Neural progenitor cell (in vitro differentiated cells): ENCODE data around the gene SCAPER. TPM values are rescaled to one million over a fixed set of nuclear protein-coding genes. Genes with fewer than 3 reads are reported as not detected.

Experiments used
- DNase-seq: peaks from one replicate; pipeline ENCODE4 v3.0.0-alpha.2; 2016; ENCODE audit warnings: low spot score
- H2AFZ ChIP-seq: fragments of 200-600 bp; sonication (generic); replicated peaks from 2 replicates; pipeline ENCODE4 v1.6.1; 2016; ENCODE audit warnings: antibody characterized with exemption
- H3F3A ChIP-seq: fragments of 200-600 bp; sonication (generic); 2 replicates; pipeline ENCODE4 v1.6.1; 2016; ENCODE audit warnings: antibody characterized with exemption, low read depth
- H3K27ac ChIP-seq: fragments of 200-600 bp; sonication (generic); 2 replicates; pipeline ENCODE4 v1.5.1; 2016; ENCODE audit warnings: mild to moderate bottlenecking
- H3K27me3 ChIP-seq: fragments of 200-600 bp; sonication (generic); 2 replicates; pipeline ENCODE4 v1.6.1; 2016; ENCODE audit warnings: mild to moderate bottlenecking, moderate library complexity
- H3K36me3 ChIP-seq: fragments of 200-600 bp; sonication (generic); 2 replicates; pipeline ENCODE4 v1.5.1; 2016
- H3K4me1 ChIP-seq: fragments of 200-600 bp; sonication (generic); 2 replicates; pipeline ENCODE4 v1.6.1; 2016; ENCODE audit warnings: mixed run types
- H3K4me2 ChIP-seq: fragments of 200-600 bp; sonication (generic); 2 replicates; pipeline ENCODE4 v1.6.1; 2016
- H3K4me3 ChIP-seq: fragments of 200-600 bp; sonication (generic); 2 replicates; pipeline ENCODE4 v1.5.1; 2016
- H3K79me2 ChIP-seq: fragments of 200-600 bp; sonication (generic); 2 replicates; pipeline ENCODE4 v1.6.1; 2016; ENCODE audit warnings: low read depth
- H3K9ac ChIP-seq: fragments of 200-600 bp; sonication (generic); 2 replicates; pipeline ENCODE4 v1.6.1; 2016
- H3K9me3 ChIP-seq: fragments of 200-600 bp; sonication (generic); 2 replicates; pipeline ENCODE4 v1.5.1; 2016; ENCODE audit warnings: low read depth
- H4K20me1 ChIP-seq: fragments of 200-600 bp; sonication (generic); 2 replicates; pipeline ENCODE4 v1.6.1; 2016; ENCODE audit warnings: low read depth
- H3K27ac Mint-ChIP-seq: 3 replicates; pipeline ENCODE4 v1.8.0; 2021; ENCODE audit warnings: mixed read lengths
- H3K27me3 Mint-ChIP-seq: 2 replicates; pipeline ENCODE4 v1.8.0; 2022; ENCODE audit warnings: low read depth, mild to moderate bottlenecking, inconsistent platforms, moderate library complexity, mixed read lengths; ENCODE audit not compliant: insufficient read depth
- H3K36me3 Mint-ChIP-seq: 3 replicates; pipeline ENCODE4 v1.8.0; 2021; ENCODE audit warnings: mixed read lengths
- H3K4me1 Mint-ChIP-seq: 3 replicates; pipeline ENCODE4 v1.8.0; 2021; ENCODE audit warnings: mixed read lengths
- H3K4me3 Mint-ChIP-seq: 3 replicates; pipeline ENCODE4 v1.8.0; 2021; ENCODE audit warnings: mild to moderate bottlenecking, moderate library complexity, mixed read lengths
- H3K9me3 Mint-ChIP-seq: 3 replicates; pipeline ENCODE4 v1.8.0; 2020; ENCODE audit warnings: mixed read lengths
- EZH2 ChIP-seq: fragments of 200-600 bp; sonication (generic); IDR thresholded peaks from 2 replicates; pipeline ENCODE4 v1.6.1; 2017; ENCODE audit warnings: antibody characterized with exemption, mild to moderate bottlenecking, moderate library complexity
- EZH2phosphoT487 ChIP-seq: fragments of 200-600 bp; sonication (generic); IDR thresholded peaks from 2 replicates; pipeline ENCODE4 v1.6.1; 2017; ENCODE audit warnings: antibody characterized with exemption
- total RNA-seq: library from RNA; depleted of rRNA; stranded (reverse); fragments of >200 nt; gene quantifications from 2 replicates; pipeline ENCODE4 v1.2.3, GENCODE V29; 2015; ENCODE audit warnings: low replicate concordance
- TF ChIP-seq, protein P1 (sequence below): fragments of 200-600 bp; sonication (generic); IDR thresholded peaks from 2 replicates; pipeline ENCODE4 v1.5.1; 2017; ENCODE audit warnings: antibody characterized with exemption, mild to moderate bottlenecking

The SCAPER gene
- total RNA-seq, 1 donor from 2014 or later: 20.4 TPM

GRCh38 chr15:76644646-76645045 lies 260.5 kb downstream of the SCAPER start:
- no peak overlapping the region for H3K4me3 Mint-ChIP-seq
- H2AFZ ChIP-seq: no peak overlapping the region
- TF ChIP-seq, protein P1, sequence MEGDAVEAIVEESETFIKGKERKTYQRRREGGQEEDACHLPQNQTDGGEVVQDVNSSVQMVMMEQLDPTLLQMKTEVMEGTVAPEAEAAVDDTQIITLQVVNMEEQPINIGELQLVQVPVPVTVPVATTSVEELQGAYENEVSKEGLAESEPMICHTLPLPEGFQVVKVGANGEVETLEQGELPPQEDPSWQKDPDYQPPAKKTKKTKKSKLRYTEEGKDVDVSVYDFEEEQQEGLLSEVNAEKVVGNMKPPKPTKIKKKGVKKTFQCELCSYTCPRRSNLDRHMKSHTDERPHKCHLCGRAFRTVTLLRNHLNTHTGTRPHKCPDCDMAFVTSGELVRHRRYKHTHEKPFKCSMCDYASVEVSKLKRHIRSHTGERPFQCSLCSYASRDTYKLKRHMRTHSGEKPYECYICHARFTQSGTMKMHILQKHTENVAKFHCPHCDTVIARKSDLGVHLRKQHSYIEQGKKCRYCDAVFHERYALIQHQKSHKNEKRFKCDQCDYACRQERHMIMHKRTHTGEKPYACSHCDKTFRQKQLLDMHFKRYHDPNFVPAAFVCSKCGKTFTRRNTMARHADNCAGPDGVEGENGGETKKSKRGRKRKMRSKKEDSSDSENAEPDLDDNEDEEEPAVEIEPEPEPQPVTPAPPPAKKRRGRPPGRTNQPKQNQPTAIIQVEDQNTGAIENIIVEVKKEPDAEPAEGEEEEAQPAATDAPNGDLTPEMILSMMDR: no peak
- TF ChIP-seq EZH2phosphoT487 (no peak), EZH2 (no peak)
- no peak overlapping the region for H3K9ac ChIP-seq
- H3K79me2 ChIP-seq: no peaks in the 10 kb centered on the region
- H3K27ac ChIP-seq: no peak overlapping the region
- H4K20me1 ChIP-seq: no peaks in the 10 kb centered on the region
- no peaks in the 10 kb centered on the region for H3K9me3 ChIP-seq
- H3K4me1 ChIP-seq: peaks cover 9% of the 10 kb centered on the region
- no peak overlapping the region for H3K4me3 ChIP-seq
- H3K27ac Mint-ChIP-seq: no peak overlapping the region
- H3K4me2 ChIP-seq: no peak overlapping the region
- no peaks in the 10 kb centered on the region for H3K9me3 Mint-ChIP-seq
- no peaks in the 10 kb centered on the region for H3K4me1 Mint-ChIP-seq
- H3K27me3 ChIP-seq: no peaks in the 10 kb centered on the region
- H3K36me3 Mint-ChIP-seq: peaks cover 4% of the 10 kb centered on the region
- H3F3A ChIP-seq: no peaks in the 10 kb centered on the region
- no peak for DNase-seq
- no peaks in the 10 kb centered on the region for H3K27me3 Mint-ChIP-seq
- no peaks in the 10 kb centered on the region for H3K36me3 ChIP-seq

- Mint-ChIP-seq H3K4me3 (no peak overlapping the region), H3K4me1 (no peaks in the 10 kb centered on the region), H3K9me3 (no peaks in the 10 kb centered on the region), H3K27me3 (no peaks in the 10 kb centered on the region), H3K27ac (no peak overlapping the region), H3K36me3 (no peaks in the 10 kb centered on the region)
- H3K27me3 ChIP-seq: no peaks in the 10 kb centered on the region
- no peak overlapping the region for H3K4me2 ChIP-seq
- H3K9me3 ChIP-seq: no peaks in the 10 kb centered on the region
- H4K20me1 ChIP-seq: no peaks in the 10 kb centered on the region
- no peak for DNase-seq
- H3F3A ChIP-seq: no peaks in the 10 kb centered on the region
- TF ChIP-seq EZH2phosphoT487 (no peak), EZH2 (no peak)
- TF ChIP-seq, protein P1: peak; percentile 53
- no peak overlapping the region for H3K4me3 ChIP-seq
- no peak overlapping the region for H3K9ac ChIP-seq
- H2AFZ ChIP-seq: no peak overlapping the region
- H3K79me2 ChIP-seq: no peaks in the 10 kb centered on the region
- no peaks in the 10 kb centered on the region for H3K36me3 ChIP-seq
- peaks cover 6% of the 10 kb centered on the region for H3K4me1 ChIP-seq
- H3K27ac ChIP-seq: no peak overlapping the region
These were observed 262.5 kb downstream of the SCAPER start for GRCh38 chr15:76642671-76643070.

GRCh38 chr15:76637166-76637565 lies 268.0 kb downstream of the SCAPER start:
- Mint-ChIP-seq H3K4me1 (no peaks in the 10 kb centered on the region), H3K27me3 (no peaks in the 10 kb centered on the region), H3K9me3 (peaks cover 9% of the 10 kb centered on the region), H3K36me3 (peaks cover 2% of the 10 kb centered on the region), H3K27ac (no peak overlapping the region), H3K4me3 (no peak overlapping the region)
- TF ChIP-seq, protein P1: no peak
- TF ChIP-seq EZH2 (no peak), EZH2phosphoT487 (no peak)
- Histone ChIP-seq H3K27ac (no peak overlapping the region), H3K4me3 (no peak overlapping the region), H3K9ac (no peak overlapping the region), H3K27me3 (no peaks in the 10 kb centered on the region), H3K4me2 (no peak overlapping the region), H4K20me1 (no peaks in the 10 kb centered on the region), H3F3A (no peaks in the 10 kb centered on the region), H3K9me3 (no peaks in the 10 kb centered on the region), H3K36me3 (no peaks in the 10 kb centered on the region), H3K4me1 (no peaks in the 10 kb centered on the region), H3K79me2 (no peaks in the 10 kb centered on the region), H2AFZ (no peak overlapping the region)
- no peak for DNase-seq
